Measurements from ENCODE around the gene ANXA2. TPM values are rescaled to one million over a fixed set of nuclear protein-coding genes. Genes with fewer than 3 reads are reported as not detected.

The ANXA2 gene
- total RNA-seq, 1 experiment from 2014 or later = 1,038 TPM

- Histone ChIP-seq H3K4me3 (ENCODE audit: low read depth, low read length, poor library complexity, severe bottlenecking) (no peak overlapping the region), H3K27ac (ENCODE audit: low read depth, low read length, poor library complexity, severe bottlenecking) (no peak overlapping the region), H3K27me3 (replicated peaks; ENCODE audit: insufficient read depth, low read depth, low read length, poor library complexity) (no peaks in the 10 kb centered on the region), H3K9me3 (ENCODE audit: low read depth, low read length, poor library complexity, severe bottlenecking) (no peaks in the 10 kb centered on the region), H3K4me1 (ENCODE audit: insufficient read depth, low read length, poor library complexity, severe bottlenecking) (no peaks in the 10 kb centered on the region), H3K36me3 (ENCODE audit: insufficient read depth, low read length, poor library complexity, severe bottlenecking) (no peaks in the 10 kb centered on the region)
- intact Hi-C loops (cut with micrococcal nuclease; ENCODE audit: unreplicated experiment) = no loop called here
- ChIA-PET CTCF (no interaction called here), POLR2A (ENCODE audit: low non-redundant PET) (no interaction called here)
- BruUV-seq (replicated peaks) = no TSS peak
- DNase-seq (ENCODE audit: low spot score) = no peak
- TF ChIP-seq EZH2 (IDR thresholded peaks at IDR 0.05; ENCODE audit: borderline replicate concordance, low read depth, low read length, poor library complexity, severe bottlenecking) (no peak), CTCF (conservative IDR thresholded peaks at IDR 0.05; ENCODE audit: low read depth, low read length) (no peak)
These were observed 26.2 kb upstream of the ANXA2 start for GRCh38 chr15:60424006-60424405.

- no peaks in the 10 kb centered on the region for H3K9me3 ChIP-seq (ENCODE audit: low read depth, low read length, poor library complexity, severe bottlenecking)
- peak; percentile 75 for DNase-seq (ENCODE audit: low spot score)
- no peak overlapping the region for H3K4me3 ChIP-seq (ENCODE audit: low read depth, low read length, poor library complexity, severe bottlenecking)
- CTCF ChIA-PET = no interaction called here
- TF ChIP-seq CTCF (conservative IDR thresholded peaks at IDR 0.05; ENCODE audit: low read depth, low read length) (no peak), EZH2 (IDR thresholded peaks at IDR 0.05; ENCODE audit: borderline replicate concordance, low read depth, low read length, poor library complexity, severe bottlenecking) (no peak)
- intact Hi-C loops (cut with micrococcal nuclease; ENCODE audit: unreplicated experiment) = no loop called here
- POLR2A ChIA-PET (ENCODE audit: low non-redundant PET) = no interaction called here
- H3K36me3 ChIP-seq (ENCODE audit: insufficient read depth, low read length, poor library complexity, severe bottlenecking) = no peaks in the 10 kb centered on the region
- BruUV-seq (replicated peaks) = no TSS peak
- H3K27ac ChIP-seq (ENCODE audit: low read depth, low read length, poor library complexity, severe bottlenecking) = no peak overlapping the region
- no peaks in the 10 kb centered on the region for H3K4me1 ChIP-seq (ENCODE audit: insufficient read depth, low read length, poor library complexity, severe bottlenecking)
- no peaks in the 10 kb centered on the region for H3K27me3 ChIP-seq (replicated peaks; ENCODE audit: insufficient read depth, low read depth, low read length, poor library complexity)
These were observed 25.8 kb upstream of the ANXA2 start for GRCh38 chr15:60423537-60423936.

- POLR2A ChIA-PET (ENCODE audit: low non-redundant PET) = no interaction called here
- H3K36me3 ChIP-seq (ENCODE audit: insufficient read depth, low read length, poor library complexity, severe bottlenecking) = no peaks in the 10 kb centered on the region
- DNase-seq (ENCODE audit: low spot score) = no peak
- H3K4me3 ChIP-seq (ENCODE audit: low read depth, low read length, poor library complexity, severe bottlenecking) = no peak overlapping the region
- CTCF ChIA-PET = no interaction called here
- H3K9me3 ChIP-seq (ENCODE audit: low read depth, low read length, poor library complexity, severe bottlenecking) = no peaks in the 10 kb centered on the region
- H3K27me3 ChIP-seq (replicated peaks; ENCODE audit: insufficient read depth, low read depth, low read length, poor library complexity) = no peaks in the 10 kb centered on the region
- TF ChIP-seq EZH2 (IDR thresholded peaks at IDR 0.05; ENCODE audit: borderline replicate concordance, low read depth, low read length, poor library complexity, severe bottlenecking) (no peak), CTCF (conservative IDR thresholded peaks at IDR 0.05; ENCODE audit: low read depth, low read length) (no peak)
- BruUV-seq (replicated peaks) = no TSS peak
- intact Hi-C loops (cut with micrococcal nuclease; ENCODE audit: unreplicated experiment) = no loop called here
- no peaks in the 10 kb centered on the region for H3K4me1 ChIP-seq (ENCODE audit: insufficient read depth, low read length, poor library complexity, severe bottlenecking)
- no peak overlapping the region for H3K27ac ChIP-seq (ENCODE audit: low read depth, low read length, poor library complexity, severe bottlenecking)
These were observed 23.8 kb upstream of the ANXA2 start for GRCh38 chr15:60421544-60421943.

All from A673 (cell line).